HG03460 (cell line): ENCODE data around the gene PIM3.
A peak's percentile ranks its signal among the peaks of the same experiment; 100 is the strongest.

Source experiments
- ATAC-seq: cut with Tn5 transposase; IDR thresholded peaks from one replicate; pipeline ENCODE4 v1.9.1; 2021; ENCODE audit not compliant: unreplicated experiment

Gene PIM3

GRCh38 chr22:49954991-49955580 lies 5.5 kb upstream of the PIM3 start:
- no peak for ATAC-seq

- no peak for ATAC-seq
These were observed 4.8 kb upstream of the PIM3 start for GRCh38 chr22:49955581-49956417.

GRCh38 chr22:49956418-49956770 lies 4.2 kb upstream of the PIM3 start:
- no peak for ATAC-seq

DNA sequence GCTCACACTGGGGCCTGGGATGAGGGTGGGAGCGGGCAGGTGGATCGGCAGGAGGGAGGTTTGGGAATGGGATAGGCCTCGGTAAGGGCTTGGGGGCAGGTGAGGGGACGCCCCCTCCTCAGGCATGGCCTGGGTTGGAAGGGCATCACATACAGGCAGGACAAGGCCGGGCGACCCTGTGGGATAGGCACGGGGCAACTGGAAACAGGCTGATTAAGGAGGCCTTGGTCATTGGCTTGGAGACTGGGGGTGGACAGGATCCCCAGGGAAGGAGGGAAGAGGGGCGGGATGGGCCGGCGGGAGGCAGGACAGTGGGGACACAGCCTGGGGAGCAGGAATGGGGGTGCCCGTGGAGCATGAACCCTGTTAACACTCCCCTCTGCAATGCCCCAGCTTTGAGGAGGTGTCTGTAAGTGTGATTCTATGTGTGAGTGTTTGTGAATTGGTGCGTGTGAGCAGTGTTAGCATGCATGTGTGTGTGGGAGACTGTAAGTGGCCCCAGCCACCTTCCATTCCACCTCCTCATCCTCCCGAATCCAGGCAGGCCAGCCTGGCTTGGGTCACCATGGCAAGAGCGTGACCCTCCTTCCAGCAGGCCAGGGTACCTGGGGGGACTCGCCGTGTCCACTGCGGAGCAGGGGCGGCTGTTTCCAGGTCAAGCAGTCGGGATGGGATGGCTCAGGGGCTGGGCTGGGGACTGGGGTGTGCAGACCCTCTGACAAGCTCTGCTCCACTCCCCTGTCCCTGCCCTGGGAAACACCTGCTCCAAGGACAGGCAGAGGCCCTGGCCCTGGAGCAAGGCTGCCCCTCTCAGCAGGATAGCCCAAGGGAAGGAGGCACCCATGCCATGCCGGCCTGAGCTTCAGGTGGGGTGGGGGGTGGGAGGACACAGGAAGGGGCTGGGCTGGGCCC lies 3.4 kb upstream of the PIM3 start:
- ATAC-seq = no peak

GRCh38 chr22:49957826-49958365 lies 2.7 kb upstream of the PIM3 start:
- no peak for ATAC-seq

GRCh38 chr22:49958366-49958921 lies 2.1 kb upstream of the PIM3 start:
- ATAC-seq = no peak

- ATAC-seq = no peak
These were observed 1.4 kb upstream of the PIM3 start for GRCh38 chr22:49958931-49959781.

DNA sequence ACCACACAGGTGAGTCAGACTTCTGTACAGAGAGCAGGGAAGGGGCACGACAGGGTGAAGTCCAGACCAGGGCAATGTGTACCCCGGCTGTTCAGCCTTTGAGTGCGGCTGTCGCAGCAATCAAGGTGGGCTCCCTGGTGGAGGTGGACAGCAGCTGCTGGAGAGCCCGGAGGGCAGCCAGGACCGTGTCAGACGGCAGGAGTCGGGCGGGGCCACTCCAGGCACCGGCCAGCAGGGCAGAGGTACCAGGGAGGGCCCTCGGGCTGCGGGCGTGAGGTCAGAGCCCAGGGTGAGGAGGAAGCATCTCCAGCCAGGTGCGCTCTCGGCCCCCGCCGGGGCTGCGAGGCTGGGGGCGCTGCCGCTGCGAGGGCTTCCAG lies 802 bp upstream of the PIM3 start:
- ATAC-seq = peak; percentile 11

- no peak for ATAC-seq
These were observed 531 bp downstream of the PIM3 start for GRCh38 chr22:49961005-49961600.

- no peak for ATAC-seq
These were observed 1.0 kb downstream of the PIM3 start for GRCh38 chr22:49961601-49962011.

- ATAC-seq = no peak
These were observed 1.6 kb downstream of the PIM3 start for GRCh38 chr22:49962012-49962750.

DNA sequence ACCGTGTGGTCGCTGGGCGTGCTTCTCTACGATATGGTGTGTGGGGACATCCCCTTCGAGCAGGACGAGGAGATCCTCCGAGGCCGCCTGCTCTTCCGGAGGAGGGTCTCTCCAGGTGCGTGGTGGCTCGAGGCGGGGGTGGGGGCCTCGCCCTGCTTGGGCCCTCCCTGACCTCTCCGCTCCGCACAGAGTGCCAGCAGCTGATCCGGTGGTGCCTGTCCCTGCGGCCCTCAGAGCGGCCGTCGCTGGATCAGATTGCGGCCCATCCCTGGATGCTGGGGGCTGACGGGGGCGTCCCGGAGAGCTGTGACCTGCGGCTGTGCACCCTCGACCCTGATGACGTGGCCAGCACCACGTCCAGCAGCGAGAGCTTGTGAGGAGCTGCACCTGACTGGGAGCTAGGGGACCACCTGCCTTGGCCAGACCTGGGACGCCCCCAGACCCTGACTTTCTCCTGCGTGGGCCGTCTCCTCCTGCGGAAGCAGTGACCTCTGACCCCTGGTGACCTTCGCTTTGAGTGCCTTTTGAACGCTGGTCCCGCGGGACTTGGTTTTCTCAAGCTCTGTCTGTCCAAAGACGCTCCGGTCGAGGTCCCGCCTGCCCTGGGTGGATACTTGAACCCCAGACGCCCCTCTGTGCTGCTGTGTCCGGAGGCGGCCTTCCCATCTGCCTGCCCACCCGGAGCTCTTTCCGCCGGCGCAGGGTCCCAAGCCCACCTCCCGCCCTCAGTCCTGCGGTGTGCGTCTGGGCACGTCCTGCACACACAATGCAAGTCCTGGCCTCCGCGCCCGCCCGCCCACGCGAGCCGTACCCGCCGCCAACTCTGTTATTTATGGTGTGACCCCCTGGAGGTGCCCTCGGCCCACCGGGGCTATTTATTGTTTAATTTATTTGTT lies 2.4 kb downstream of the PIM3 start:
- no peak for ATAC-seq

GRCh38 chr22:49963647-49964026 lies 3.1 kb downstream of the PIM3 start:
- no peak for ATAC-seq

DNA sequence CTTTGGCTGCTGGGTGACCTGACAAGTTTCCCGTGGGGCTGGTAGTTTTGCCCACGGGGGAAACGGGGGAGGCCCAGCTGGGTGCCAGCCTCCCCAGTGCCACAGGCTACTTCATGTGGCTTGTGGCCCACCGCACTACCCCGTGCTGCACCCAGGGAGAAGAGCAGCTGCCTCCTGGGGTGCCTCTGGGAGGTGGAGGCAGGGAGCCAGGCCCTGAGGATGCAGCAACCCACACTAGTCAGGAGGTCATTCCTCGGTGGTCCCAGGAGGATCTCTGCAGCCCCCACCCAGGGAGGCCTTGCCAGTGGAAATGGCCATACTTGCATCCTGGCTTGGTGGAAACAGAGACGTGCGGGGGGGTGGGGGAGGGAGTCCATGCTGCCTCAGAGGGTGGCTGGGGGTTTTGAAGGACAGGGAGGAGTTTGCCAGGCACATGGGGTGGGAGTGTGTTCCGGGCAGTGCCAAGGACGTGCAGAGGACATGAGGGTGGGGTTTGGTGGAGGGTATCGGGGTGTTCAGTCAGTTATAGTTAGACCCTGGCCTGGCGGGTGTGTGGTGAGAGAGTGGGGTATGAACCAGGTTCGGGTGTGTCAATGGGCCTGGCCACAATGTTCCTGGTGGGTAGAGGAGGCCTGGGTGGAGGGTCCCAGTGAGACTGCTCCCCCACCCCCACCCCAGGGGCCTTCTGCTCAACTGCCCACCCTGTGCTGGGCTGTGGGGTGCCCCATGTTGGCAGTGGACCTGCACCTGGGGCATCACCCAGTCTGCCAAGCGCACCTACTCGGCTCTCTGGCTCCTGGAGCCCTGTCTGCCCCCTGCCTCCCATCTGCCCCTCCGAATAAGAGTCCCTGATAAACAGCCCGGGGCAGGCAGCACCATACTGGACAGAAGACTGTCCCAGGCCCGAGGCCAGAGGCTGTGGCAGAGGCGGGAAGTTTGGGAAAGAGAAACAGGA lies 3.8 kb downstream of the PIM3 start:
- no peak for ATAC-seq

DNA sequence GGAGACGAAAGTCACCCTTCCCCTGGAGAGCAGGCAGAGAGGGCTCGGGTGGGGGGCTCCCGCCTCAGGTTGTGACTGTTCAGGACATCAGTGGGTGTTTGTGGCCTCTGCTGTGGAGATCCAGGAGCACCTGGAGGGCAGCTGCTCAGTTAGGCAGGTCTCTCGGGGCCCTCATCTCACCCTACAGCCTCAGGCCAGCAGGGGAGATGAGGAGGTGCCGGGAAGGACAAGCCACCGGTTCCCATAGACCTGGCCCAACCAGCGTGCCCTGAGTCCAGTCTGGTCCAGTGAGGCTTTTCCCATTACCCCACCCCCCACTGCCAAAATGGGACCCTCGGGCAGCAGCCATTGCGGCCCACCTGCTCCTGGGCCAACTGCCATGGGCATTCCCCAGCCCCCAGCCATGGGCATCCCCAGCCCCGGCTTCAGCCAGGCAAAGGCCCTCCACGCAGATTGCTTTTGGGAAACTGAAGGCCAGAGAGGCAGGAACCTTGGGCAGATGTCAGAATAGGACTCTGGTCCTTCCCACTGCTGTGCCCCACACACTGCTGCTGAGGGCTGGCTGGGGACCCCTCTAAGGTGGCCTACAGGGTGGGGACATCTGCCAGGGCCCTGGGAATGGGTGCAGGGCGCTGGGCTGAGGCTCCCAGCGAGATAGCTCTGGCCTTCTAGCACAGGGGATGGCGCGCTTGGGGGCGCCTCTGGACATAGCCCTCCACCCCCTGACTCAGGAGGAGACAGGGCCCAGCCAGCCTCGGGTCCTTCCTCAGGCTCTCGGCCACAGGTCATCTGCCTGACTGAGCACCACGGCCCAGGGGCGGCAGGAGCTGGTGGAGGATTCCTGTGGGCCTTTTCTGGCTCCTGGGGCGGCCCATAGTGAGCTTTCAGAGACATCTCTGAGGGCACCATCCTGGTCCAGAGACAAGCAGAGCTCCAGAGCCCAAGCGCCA lies 4.8 kb downstream of the PIM3 start:
- no peak for ATAC-seq
